ACHN (cell line): ENCODE data around the gene CENPN.

Experiments used
- DNase-seq: peaks from one replicate; pipeline ENCODE4 v3.0.0-alpha.2; 2015
- in situ Hi-C: cut with HindIII; loops from 2 replicates; pipeline ENCODE4 v1.10.0; 2017; ENCODE audit warnings: low sequenced_read_pairs, low pct_ligation_motif_present, low pct_unique_long_range_greater_than_20kb

CENPN gene

DNA sequence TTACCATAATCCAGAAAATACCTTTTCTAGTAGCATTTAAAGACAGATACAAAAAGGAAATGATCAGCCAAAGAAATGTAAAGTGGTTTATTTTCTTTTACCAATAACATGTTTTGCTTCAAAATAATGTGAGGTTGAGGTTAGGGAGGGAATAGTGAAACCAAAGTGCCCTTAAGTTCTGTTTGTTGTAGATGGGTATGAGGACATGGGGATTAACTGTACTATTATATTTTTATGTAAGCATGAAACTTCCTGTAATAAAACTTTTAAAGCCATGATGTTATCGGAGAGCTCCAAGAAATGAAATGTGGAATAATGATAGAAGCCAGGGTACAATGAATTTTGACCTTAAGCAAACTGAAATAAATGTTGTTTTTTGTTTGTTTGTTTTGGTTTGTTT is 60.2 kb downstream of the CENPN start:
- in situ Hi-C loops: no loop called here
- no peak for DNase-seq

DNA sequence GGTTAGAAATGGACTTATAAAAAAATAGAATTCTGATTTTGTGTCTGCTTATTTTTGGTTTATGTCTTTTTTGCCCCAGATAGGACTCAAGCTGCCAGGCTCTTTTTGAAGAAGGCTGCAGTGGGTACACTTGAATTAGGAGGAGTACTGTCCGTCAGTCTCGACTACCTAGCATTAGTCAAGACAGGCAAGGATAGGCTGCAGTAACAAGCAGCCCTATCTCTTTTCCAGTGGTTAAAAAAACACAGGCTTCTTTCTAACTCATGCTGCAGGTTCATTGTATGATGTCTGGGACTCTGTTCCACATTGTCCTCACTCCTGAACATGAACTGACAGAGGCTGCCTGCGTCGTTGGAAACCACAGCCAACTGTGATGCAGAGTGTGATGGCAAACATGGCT is 62.0 kb downstream of the CENPN start:
- in situ Hi-C loops: no loop called here
- DNase-seq: no peak

DNA sequence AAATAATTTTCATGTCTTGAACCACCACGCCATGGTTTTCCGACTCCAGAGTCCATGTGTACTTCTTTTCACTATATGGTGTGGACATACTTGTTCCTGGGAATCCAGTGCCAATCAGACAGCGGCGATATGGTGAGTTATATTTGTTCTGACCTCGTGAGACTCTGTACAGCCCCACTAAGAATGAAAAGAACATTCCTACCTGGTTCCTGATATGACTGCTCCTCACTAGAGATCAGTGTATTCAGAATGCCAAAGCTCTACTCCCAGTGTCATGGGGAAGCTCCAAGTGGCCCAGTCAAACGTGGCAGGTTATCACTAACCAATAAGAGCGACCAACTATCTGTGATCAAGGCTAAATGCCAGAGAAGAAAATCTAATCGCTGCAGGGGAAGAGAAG is 64.0 kb downstream of the CENPN start:
- no peak for DNase-seq
- in situ Hi-C loops: no loop called here

DNA sequence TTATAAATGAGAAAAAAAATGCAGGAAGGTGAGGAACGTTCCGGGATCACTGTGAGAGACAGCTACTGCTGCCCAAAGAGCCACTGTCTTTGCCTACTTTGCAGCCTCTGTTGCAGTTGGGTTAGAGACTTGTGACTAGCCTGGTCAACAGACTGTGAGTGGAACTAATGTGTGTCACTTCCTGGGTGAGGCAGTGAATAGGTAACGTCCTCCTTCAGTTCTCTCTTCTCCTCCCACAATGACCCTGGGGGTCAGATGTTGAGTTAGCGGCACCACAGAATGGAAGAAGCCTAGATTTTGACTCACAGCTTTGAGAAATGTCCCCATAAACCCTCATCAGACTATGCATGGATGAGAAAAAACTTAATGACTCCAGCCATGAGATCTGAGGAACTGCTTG is 64.8 kb downstream of the CENPN start:
- DNase-seq: peak; percentile 29
- in situ Hi-C loops: no loop called here

DNA sequence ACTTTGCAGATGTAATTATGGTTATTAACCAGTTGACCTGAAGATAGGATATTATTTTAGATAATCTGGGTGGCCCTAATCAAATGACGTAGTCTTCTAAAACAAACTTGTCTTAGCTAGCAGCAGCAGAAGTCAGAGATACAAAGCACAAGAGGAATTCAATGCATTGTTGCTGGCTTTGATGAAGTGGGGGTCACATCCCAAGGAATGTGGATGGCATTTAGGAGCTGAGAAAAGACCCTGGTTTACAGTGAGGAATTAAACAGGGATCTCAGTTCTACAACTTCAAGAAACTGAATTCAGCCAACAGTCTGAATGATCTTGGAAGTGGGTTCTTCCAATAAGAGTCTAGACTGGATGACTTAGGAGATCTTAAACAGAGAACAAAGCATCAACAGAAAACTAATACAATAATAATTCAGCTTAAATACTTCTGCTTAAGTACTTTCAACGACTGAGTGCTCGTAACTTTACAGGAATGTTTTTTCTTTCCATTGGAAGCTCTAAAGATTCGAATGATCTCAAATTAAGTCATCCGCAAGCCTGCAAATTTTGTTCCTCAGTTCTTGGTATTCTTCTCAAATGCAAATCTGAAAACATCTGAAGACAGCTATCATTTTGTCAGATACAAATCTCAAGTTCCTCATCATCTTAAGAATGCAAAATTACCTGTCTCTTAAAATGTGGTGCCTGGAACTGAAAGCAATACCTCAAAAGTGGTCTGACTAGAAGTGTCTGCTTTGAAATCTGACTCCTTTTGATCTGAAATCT is 66.7 kb downstream of the CENPN start:
- in situ Hi-C loops: no loop called here
- DNase-seq: no peak

DNA sequence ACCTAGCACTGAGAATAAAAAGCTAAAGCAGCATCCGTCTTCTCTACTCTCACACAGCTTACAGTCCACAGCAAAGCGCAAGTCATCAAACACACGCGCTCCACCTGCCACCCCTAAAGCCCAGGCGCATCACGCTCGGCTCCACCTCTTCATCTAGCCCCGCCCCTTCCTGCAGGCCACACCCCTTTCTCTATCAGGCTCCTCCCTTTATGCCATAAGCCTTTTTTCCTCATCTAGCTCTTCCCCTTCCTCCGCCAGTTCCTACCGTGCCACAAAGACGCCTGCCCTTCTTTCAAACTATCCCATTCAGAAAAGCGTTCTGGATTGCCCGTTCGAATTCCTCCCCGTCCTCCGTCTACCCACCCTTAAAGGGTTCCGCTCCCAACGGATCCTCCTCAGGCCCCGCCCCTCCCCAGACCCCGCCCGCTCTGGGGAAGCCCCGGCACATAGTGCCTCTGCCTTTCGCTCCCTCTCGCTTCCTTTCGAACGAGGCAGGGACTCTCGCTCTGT is 69.6 kb downstream of the CENPN start:
- in situ Hi-C loops: no loop called here

DNA sequence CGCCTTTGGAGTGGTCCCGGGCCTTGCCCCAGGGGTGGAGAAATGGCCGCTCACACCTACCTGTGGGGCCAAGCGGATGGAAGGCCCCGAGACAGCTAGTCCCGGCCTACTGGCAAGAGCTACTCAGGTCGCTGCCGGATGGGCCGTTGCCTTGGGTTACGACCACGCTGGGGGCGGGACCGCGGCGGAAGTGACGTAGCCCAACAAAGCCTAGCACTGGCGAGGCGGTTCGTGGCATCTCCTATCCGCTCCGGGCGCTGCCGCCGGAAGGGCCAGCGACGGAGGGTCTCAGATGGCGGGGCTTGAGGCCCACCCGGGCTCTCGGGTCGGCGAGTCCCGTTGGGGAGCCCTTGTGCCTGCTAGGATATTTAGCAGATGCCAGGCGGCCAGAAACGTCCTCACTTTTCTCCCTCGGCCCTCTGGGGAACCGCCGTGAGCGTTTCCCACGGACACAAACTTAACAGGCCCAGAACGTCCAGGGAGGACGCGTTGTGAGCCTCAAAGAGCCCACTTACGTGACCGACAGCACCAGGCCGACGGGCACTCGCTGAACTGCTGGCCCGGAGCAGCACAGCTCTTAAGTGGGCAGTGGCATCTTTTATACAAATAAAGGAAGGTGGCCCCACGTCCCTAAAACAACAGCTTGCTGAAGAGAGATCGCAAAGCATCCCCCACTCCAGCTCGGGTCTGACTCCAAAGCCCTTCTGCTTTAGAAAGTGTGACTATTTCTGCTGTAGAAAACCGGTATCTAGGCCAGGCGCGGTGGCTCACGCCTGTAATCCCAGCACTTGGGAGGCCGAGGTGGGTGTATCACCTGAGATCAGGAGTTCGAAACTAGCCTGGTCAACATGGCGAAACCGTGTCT is 70.3 kb downstream of the CENPN start, which contains the start of gene C16orf46:
Gene C16orf46 (minus strand): TSS at position 163 of the 865 bp plus-strand sequence. CDS start 13,283 bp downstream, outside the sequence.
- in situ Hi-C loops: no loop called here
- peak; percentile 98 for DNase-seq

More for the DNA sequence above, 69.6 kb downstream of the CENPN start:
- DNase-seq: peak; percentile 86

DNA sequence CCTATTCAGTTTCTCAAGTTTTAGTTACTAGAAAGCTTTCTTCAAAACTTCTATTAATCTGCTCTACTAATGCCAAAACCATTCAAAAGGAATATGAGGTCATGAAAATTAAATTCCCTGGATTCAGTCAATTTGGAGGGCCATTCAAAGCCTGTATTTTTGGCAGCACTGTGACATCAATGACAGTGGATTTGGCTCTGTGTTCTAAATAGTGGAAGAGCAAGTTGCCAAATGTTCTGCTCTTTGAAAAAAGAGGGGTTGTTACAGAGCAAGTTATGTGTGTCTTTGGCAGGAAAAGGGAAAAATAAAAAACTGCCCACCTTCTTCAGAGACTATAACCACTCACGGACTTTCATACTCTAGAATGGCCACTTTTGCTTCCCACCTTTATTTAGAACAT is 73.2 kb downstream of the CENPN start:
- in situ Hi-C loops: no loop called here
- no peak for DNase-seq

DNA sequence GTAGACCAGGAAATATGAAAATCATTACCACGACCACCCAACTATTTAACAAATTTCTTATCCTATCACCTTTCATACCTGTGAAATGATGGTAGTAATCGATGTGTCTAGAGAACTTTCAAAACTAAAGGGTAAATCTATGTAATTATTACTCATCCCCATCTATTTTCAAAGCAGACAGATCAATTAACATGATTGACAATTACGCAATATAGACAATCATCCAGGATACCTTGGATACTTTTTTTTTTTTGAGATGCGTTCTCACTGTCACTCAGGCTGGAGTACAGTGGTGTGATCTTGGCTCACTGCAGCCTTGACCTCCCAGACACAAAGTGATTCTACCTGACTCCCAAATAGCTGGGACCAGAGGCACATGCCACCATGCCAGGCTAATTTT is 74.0 kb downstream of the CENPN start:
- in situ Hi-C loops: no loop called here

More for the DNA sequence above, 74.0 kb downstream of the CENPN start:
- no peak for DNase-seq
